BJ (cell line): ENCODE measurements around the gene GJC2. TPM values are rescaled to one million over a fixed set of nuclear protein-coding genes. Genes with fewer than 3 reads are reported as not detected.

Experiments used
- CTCF ChIA-PET: fragments of 350-600 bp; formaldehyde crosslinking; extraction: SDS; loops from one replicate; lab custom pipeline; 2021; ENCODE audit warnings: antibody characterized with exemption, inconsistent platforms; lab: Yijun Ruan, JAX
- POLR2A ChIA-PET: fragments of 300-600 bp; sonication (Branson Sonifier 250); formaldehyde crosslinking; extraction: SDS; loops from one replicate; lab custom pipeline; 2021; ENCODE audit warnings: antibody characterized with exemption; lab: Charles Lee
- DNase-seq: peaks from one replicate; pipeline ENCODE4 v3.0.0-alpha.2; 2011; ENCODE audit warnings: low read depth
- H3K27me3 ChIP-seq: 2 replicates; pipeline ENCODE4 v1.6.0; 2011; ENCODE audit warnings: low read length; ENCODE audit not compliant: control insufficient read depth, insufficient read depth
- H3K36me3 ChIP-seq: 2 replicates; pipeline ENCODE4 v1.5.1; 2011; ENCODE audit warnings: low read length; ENCODE audit not compliant: control insufficient read depth, insufficient read depth
- H3K4me3 ChIP-seq: 2 replicates; pipeline ENCODE4 v1.5.1; 2011; ENCODE audit warnings: low read depth, mild to moderate bottlenecking, control low read depth, low read length
- polyA plus RNA-seq: library from polyadenylated mRNA; depleted of rRNA; stranded (reverse); fragments of >200 nt; gene quantifications from 2 replicates; pipeline ENCODE4 v1.2.3, GENCODE V29; 2011
- TF ChIP-seq, protein P1 (sequence below): IDR thresholded peaks from 2 replicates; pipeline ENCODE4 v1.5.1; 2011; ENCODE audit warnings: low read depth, mild to moderate bottlenecking, control low read depth, inconsistent platforms, low read length, moderate library complexity; ENCODE audit not compliant: insufficient read depth

Gene GJC2
- polyA plus RNA-seq, 1 experiment = 0.92 TPM

DNA sequence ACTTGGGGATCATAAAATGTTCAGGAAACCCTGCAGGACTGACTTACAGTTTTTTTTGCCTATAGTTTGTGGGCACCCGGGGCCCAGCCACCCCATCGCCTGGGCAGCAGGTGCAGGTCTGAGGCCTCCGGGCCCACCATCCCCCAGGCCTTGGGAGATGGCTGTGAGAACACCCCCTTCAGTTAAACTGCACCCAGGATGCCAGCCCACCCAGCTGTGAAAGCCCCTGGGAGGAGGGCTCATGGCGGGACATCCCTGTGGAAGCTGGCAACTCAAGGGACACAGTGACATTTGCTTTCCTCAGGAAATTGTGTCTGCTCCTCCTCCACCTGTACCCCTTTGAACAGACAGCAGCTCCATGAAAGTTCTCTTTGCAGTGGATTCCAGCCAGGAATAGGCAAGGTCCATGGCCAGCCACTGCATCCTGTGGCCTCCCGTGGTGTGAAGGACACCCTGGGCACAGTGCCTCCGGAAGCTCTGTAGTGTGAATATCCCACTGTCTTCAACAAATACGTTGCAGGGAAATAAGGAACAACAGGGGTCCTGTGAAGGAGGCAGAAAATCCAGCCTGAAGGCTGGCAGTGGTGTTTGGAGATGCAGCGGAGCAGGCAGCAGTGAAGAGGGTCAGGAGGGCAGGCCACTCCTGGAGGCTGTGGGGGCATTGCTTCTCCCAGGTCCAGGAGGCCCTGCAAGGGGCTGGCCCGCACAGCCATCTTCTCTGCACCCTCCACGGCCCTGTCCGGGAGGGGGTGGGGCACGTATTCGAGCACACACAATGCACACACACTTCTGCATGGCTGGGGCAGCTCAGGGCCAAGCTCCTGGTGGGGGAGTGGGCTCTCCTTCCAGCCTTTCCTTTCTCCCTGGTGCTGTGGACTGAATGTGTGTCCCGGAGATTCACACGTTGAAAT is 56.1 kb downstream of the GJC2 start:
- ChIA-PET CTCF (interaction anchor here (0.7 kb wide), 1 partner anchor 187 kb away, joined by 3 read pairs; no protein-coding TSS in a partner anchor), POLR2A (interaction anchor here (0.6 kb wide), 1 partner anchor 927 kb away, joined by 5 read pairs; no protein-coding TSS in a partner anchor)
- TF ChIP-seq, protein P1, sequence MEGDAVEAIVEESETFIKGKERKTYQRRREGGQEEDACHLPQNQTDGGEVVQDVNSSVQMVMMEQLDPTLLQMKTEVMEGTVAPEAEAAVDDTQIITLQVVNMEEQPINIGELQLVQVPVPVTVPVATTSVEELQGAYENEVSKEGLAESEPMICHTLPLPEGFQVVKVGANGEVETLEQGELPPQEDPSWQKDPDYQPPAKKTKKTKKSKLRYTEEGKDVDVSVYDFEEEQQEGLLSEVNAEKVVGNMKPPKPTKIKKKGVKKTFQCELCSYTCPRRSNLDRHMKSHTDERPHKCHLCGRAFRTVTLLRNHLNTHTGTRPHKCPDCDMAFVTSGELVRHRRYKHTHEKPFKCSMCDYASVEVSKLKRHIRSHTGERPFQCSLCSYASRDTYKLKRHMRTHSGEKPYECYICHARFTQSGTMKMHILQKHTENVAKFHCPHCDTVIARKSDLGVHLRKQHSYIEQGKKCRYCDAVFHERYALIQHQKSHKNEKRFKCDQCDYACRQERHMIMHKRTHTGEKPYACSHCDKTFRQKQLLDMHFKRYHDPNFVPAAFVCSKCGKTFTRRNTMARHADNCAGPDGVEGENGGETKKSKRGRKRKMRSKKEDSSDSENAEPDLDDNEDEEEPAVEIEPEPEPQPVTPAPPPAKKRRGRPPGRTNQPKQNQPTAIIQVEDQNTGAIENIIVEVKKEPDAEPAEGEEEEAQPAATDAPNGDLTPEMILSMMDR = no peak
- Histone ChIP-seq H3K36me3 (no peaks in the 10 kb centered on the region), H3K27me3 (no peaks in the 10 kb centered on the region), H3K4me3 (no peak overlapping the region)
- no peak for DNase-seq

DNA sequence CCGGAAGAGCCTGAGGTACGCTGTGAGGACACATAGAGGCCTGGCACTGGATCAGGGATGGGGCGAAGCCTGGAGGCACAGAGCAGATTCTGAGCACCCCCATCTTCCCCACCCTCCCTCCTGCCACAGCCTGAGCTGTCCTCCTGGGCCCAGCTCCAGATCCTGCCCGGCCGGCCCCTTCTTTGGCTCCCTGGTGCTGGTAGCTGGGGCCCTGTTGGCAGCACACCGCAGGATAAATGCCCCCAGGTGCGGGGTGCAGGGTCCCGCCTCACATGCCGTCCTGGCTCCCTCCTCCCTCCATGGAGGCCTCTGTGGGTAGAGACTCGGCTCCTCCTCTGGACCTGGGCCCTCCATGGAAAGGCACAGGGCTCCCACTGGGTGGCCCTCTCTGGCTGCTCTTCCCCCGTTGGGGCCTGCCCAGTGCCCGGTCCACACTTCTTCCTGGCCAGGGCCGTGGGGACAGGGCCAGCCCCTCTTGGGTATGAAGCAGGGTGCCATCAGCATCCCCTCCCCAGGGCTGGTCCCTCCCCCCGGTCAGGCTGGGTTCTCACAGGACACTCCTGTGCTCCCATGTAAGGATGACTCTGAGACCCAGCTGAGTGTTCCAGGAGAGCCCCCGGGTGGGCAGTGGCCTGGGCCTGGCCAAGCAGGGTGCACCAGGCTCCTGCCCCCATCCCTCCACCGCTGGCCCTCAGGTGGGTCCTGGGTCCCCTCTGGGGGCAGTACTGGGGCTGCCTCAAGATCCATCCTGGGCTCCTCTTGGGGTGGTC is 57.0 kb downstream of the GJC2 start:
- ChIA-PET POLR2A (no interaction called here), CTCF (interaction anchor here (0.7 kb wide), 1 partner anchor 186 kb away, joined by 3 read pairs; no protein-coding TSS in a partner anchor)
- H3K36me3 ChIP-seq = no peaks in the 10 kb centered on the region
- DNase-seq = no peak
- H3K4me3 ChIP-seq = no peak overlapping the region
- TF ChIP-seq, protein P1 = no peak
- H3K27me3 ChIP-seq = no peaks in the 10 kb centered on the region

DNA sequence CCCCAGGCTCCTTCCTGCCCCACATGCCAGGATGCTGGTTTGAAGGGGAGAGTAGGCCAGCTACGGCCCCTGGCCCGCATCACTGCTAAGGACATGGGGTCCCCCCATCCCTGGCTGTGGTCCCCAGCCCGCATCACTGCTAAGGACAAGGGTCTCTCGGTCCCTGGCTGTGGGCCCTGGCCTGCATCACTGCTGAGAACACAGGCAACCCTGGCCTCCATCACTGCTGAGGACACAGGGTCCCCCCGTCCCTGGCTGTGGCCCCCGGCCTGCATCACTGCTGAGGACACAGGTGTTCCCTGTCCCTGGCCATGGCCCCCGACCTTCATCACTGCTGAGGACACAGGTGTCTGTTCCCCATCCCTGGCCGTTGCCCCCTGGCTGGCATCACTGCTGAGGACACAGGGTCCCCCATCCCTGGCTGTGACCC is 57.7 kb downstream of the GJC2 start:
- no peak for DNase-seq
- Histone ChIP-seq H3K4me3 (no peak overlapping the region), H3K27me3 (no peaks in the 10 kb centered on the region), H3K36me3 (no peaks in the 10 kb centered on the region)
- CTCF ChIA-PET = no interaction called here
- TF ChIP-seq, protein P1 = no peak
- POLR2A ChIA-PET = no interaction called here

DNA sequence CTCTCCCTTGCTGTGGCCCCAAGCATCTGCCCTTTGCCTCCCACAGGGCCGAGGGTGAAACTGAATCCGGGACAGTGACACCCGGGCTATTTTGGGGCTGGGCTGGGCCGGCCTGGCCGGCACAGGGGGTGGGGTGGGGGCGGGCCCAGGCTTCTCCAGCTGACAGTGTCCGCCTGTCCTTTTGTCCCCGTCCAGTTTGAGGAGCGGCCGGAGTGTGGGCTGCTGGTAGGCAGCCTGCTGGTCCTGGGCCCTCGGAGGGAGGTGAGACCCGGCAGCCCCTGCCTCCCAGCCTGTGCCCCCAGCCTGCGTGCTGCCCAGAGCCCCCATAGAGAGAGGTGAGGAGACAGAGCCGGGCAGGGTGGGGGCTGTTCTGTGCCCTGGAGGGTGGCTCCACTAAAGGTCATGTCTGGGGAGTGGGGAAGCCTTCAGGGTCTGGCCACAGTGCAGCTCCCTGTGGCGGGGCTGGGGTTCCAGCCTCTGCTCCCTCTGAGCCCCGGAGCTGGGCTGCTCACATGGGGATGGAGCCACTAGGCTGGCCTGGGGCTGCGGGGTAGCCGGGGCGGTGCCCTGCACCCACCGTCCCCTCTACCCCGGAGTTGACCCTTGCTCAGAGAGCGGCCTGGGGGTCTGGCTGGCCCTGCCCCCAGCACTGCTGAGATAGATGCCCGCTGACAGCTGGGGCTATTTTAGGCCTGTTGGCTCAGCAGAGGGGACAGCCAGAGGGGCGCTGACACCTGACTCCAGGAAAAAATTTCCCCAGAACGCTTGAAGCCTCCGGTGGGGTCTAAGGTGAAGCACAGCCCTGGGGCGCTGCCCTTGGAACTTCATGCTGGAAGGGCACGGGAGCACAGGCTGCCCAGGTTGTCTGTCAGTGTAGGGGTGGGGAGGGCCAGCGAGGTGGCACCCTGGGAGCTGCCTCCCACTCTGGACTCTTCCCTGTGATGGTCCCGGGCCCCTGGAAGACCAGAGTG is 58.4 kb downstream of the GJC2 start, which contains the start of gene OBSCN:
TSS of gene OBSCN (plus strand) at position 194 of the 971 bp plus-strand sequence. CDS start 3,740 bp downstream, outside the sequence.
- Histone ChIP-seq H3K4me3 (no peak within 1 kb of the TSS), H3K36me3 (no peaks in the 10 kb centered on the region), H3K27me3 (no peaks in the 10 kb centered on the region)
- TF ChIP-seq, protein P1 = no peak
- CTCF ChIA-PET = interaction anchor here (1.1 kb wide), 1 partner anchor 9 kb away, joined by 3 read pairs; no protein-coding TSS in a partner anchor
- no peak for DNase-seq
- POLR2A ChIA-PET = no interaction called here
